ENCODE measurements around the gene LDLRAD4. TPM values are rescaled to one million over a fixed set of nuclear protein-coding genes. Genes with fewer than 3 reads are reported as not detected.

Gene LDLRAD4
- total RNA-seq, 1 donor from 2014 or later: 1.4 TPM

DNA sequence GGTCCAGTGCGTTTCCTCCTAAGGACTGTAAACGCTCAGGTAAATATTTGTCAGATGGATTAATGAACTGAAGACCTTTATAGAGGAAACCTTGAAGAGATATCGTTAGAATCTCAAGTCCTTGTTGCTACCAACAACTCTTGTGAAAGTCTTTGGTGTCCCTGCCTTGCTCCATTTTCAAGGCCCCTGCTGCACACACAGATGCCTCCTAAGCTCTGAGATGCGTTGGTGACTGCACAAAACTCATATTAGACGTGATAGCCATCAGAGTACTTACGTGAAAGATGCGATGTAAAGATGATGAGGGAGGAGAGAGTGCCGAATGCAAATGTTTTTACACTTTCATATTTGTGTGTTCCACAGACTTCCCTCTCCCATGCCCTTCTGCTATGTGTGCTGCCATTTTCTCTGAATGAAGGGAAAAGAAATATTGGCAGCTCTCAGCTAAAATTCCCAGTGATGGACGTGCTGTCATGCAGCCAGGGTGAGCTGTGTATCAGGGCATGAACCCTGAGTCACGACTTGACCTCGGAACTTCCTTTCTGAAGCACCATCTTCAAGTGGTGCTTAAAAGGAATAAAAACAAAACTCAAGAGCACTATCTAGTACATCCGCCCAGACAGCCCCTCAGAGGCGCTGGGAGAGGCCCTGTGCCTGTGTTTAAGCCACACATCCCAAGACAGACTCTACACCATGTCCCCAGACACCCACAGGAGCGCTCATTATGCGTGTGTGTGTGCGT, 390.4 kb downstream of the LDLRAD4 start:
- no peaks in the 10 kb centered on the region for H3K9me3 Mint-ChIP-seq
- no peak overlapping the region for H3K4me3 Mint-ChIP-seq
- DNase-seq (ENCODE audit: low read depth, low spot score): no peak
- no peaks in the 10 kb centered on the region for H3K36me3 Mint-ChIP-seq (ENCODE audit: low read depth)
- H3K27ac Mint-ChIP-seq (ENCODE audit: unreplicated experiment): no peak overlapping the region
- H3K27me3 Mint-ChIP-seq (ENCODE audit: low read depth): peaks cover 31% of the 10 kb centered on the region
- TF ChIP-seq, protein P1, sequence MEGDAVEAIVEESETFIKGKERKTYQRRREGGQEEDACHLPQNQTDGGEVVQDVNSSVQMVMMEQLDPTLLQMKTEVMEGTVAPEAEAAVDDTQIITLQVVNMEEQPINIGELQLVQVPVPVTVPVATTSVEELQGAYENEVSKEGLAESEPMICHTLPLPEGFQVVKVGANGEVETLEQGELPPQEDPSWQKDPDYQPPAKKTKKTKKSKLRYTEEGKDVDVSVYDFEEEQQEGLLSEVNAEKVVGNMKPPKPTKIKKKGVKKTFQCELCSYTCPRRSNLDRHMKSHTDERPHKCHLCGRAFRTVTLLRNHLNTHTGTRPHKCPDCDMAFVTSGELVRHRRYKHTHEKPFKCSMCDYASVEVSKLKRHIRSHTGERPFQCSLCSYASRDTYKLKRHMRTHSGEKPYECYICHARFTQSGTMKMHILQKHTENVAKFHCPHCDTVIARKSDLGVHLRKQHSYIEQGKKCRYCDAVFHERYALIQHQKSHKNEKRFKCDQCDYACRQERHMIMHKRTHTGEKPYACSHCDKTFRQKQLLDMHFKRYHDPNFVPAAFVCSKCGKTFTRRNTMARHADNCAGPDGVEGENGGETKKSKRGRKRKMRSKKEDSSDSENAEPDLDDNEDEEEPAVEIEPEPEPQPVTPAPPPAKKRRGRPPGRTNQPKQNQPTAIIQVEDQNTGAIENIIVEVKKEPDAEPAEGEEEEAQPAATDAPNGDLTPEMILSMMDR (conservative IDR thresholded peaks at IDR 0.05): no peak
- H3K4me1 Mint-ChIP-seq: peaks cover 15% of the 10 kb centered on the region

DNA sequence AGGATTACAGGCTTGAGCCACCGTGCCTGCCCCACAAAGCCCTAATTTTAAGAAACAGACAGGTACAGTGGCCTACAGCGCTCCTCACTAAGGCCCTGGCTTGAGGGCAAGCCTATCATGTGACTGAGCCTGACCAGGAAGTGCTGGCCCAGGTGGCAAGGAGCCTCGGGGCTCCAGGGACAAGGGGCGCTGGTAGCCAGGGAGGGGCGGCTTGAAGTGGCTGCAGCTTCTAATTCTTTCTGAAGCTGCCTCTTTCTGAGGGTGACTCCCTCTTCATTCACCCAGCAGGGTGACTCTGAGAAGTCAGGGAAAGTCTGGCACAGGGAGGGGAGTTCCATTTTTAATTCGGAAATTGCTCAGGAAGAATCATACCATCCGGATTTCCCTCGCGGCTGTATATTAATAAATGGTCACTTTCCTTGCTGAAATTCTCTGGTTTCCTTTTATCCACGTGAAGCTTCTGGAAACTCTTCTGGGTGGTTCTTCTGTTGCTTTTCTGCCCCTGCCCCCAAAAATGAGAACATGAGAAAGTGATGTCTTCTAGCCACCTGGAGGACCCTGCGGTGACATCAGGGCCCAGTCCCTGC, 392.1 kb downstream of the LDLRAD4 start:
- Mint-ChIP-seq H3K27me3 (ENCODE audit: low read depth) (peaks cover 33% of the 10 kb centered on the region), H3K9me3 (no peaks in the 10 kb centered on the region), H3K4me3 (peak overlapping the region; percentile 24), H3K36me3 (ENCODE audit: low read depth) (no peaks in the 10 kb centered on the region), H3K27ac (ENCODE audit: unreplicated experiment) (no peak overlapping the region), H3K4me1 (peaks cover 15% of the 10 kb centered on the region)
- TF ChIP-seq, protein P1 (conservative IDR thresholded peaks at IDR 0.05): no peak
- no peak for DNase-seq (ENCODE audit: low read depth, low spot score)

DNA sequence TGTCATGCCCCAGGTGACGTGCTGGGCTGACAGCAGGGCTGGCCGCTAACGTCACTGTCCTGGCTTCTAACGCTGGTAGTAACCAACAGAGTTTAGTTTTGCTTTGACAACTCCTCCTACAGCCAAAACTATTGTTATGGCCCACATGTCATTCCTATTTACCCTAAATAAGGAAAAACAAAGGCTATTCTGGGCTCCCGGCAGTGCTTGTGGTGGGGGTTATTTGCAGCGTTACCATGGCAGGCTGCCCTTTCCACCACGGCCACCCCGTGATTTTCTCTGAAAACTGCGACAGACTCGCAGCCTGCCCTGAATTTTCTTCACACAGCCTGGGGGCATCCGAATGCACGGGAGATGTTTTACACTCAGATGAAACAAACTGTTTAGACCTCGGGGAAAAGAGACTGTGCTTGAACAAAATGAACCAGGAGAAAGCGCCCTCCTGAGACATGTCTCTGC, 392.6 kb downstream of the LDLRAD4 start:
- peak overlapping the region; percentile 24 for H3K4me3 Mint-ChIP-seq
- H3K4me1 Mint-ChIP-seq: peaks cover 15% of the 10 kb centered on the region
- H3K27ac Mint-ChIP-seq (ENCODE audit: unreplicated experiment): peak overlapping the region; percentile 51
- H3K27me3 Mint-ChIP-seq (ENCODE audit: low read depth): peaks cover 33% of the 10 kb centered on the region
- DNase-seq (ENCODE audit: low read depth, low spot score): no peak
- no peaks in the 10 kb centered on the region for H3K36me3 Mint-ChIP-seq (ENCODE audit: low read depth)
- no peaks in the 10 kb centered on the region for H3K9me3 Mint-ChIP-seq
- TF ChIP-seq, protein P1 (conservative IDR thresholded peaks at IDR 0.05): no peak

DNA sequence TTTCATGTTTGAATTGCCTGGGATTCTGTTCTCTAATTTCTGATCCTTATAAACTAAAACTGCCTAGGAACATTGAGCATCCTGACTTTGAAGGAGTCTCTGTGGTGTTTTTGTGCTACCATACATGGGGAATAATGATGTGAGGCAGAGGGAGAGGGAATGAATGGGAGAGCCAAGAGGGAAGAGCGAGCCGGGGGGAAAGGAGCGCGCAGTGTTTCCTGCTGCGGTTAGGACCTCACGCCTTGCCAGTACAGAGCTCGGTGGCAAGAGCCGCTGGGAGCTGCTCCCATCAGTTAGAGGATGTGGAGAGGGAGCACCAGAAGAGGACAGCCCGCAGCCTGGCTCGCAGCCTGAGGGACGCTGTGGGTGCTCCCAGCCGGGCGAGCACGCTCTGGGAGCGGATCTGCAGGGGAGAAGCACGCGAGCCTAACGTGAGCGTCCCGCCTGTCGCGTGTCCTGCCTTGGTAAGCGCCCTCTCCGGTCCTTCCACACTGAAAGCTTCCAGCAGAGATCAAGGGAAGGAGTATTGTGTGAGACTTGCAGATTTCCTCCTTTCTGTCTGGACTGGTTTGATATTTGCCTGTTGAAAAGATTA, 393.1 kb downstream of the LDLRAD4 start:
- no peak overlapping the region for H3K4me3 Mint-ChIP-seq
- no peak overlapping the region for H3K27ac Mint-ChIP-seq (ENCODE audit: unreplicated experiment)
- DNase-seq (ENCODE audit: low read depth, low spot score): no peak

DNA sequence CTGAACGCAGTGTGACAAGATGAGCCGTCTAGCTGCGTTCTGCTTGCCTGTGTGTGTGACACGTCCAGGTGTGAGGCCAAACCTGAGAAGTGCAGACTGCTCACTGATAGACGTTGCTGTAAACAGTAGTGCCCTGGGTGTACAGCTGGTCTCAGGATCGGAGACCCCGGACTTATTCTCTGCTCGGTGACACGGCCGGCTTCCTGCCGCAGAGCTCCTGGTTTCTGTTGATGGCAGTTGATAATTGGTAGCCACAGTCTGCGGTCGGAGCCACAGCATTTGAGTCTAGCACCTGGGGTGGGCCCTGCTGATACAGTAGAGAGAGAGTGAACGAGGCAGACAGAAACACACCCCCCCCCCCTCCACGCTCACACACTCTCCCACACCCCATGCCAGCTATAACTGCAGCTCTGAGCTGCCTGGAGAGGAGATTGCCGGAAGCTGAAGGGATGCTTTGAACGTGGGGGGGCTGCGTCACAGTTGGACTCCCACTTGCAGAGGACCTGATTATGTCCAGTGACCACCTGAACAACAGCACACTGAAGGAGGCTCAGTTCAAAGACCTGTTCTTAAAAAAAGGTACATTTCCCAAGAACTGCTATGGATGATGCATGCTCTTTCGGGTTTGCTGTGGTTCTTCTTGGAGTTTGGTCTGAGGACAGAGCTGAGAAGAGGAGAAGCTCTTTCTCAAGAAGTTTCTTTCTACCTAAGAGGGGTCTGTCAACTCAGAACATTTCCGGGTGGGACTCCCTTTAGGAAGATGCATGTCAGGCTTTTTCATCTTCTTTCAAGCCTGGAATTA, 393.8 kb downstream of the LDLRAD4 start:
- Mint-ChIP-seq H3K27ac (ENCODE audit: unreplicated experiment) (no peak overlapping the region), H3K4me1 (peaks cover 15% of the 10 kb centered on the region), H3K27me3 (ENCODE audit: low read depth) (peaks cover 33% of the 10 kb centered on the region), H3K36me3 (ENCODE audit: low read depth) (no peaks in the 10 kb centered on the region), H3K9me3 (no peaks in the 10 kb centered on the region), H3K4me3 (no peak overlapping the region)
- no peak for DNase-seq (ENCODE audit: low read depth, low spot score)
- TF ChIP-seq, protein P1 (conservative IDR thresholded peaks at IDR 0.05): no peak

More for the DNA sequence above, 393.1 kb downstream of the LDLRAD4 start:
- H3K9me3 Mint-ChIP-seq: no peaks in the 10 kb centered on the region
- no peaks in the 10 kb centered on the region for H3K36me3 Mint-ChIP-seq (ENCODE audit: low read depth)
- H3K4me1 Mint-ChIP-seq: peaks cover 15% of the 10 kb centered on the region
- TF ChIP-seq, protein P1 (conservative IDR thresholded peaks at IDR 0.05): no peak
- peaks cover 33% of the 10 kb centered on the region for H3K27me3 Mint-ChIP-seq (ENCODE audit: low read depth)

Data from neural crest cell (in vitro differentiated cells).